CD4-positive, alpha-beta T cell treated with Interleukin-17A for 4 hours (primary cell): Measurements from ENCODE around the gene SPON1.
A peak's percentile ranks its signal among the peaks of the same experiment; 100 is the strongest.

Source experiments
- DNase-seq: peaks from one replicate; pipeline ENCODE4 v3.0.0-alpha.2; 2020; ENCODE audit warnings: mixed read lengths

The SPON1 gene

DNA sequence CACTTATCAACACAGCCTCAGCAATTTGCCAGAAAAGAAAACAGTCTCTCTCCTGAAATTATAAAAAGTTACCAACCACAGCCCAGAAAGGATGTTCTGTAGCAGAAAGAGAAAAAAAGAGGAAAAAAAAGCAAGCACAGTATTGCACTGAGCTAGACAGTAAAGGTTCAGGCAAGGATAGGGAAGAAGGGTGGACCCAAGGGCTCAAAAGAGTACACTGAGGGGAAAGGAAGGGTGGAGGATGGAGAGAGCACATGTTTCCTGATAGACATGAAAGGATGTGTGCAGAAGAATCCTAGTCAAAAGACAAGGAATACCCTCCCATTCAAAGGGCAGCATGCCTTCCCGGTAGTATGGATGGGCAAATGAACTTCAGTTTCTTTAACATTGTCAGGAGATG, 337.4 kb downstream of the SPON1 start:
- no peak for DNase-seq

- DNase-seq, result peak; percentile 52
Observed at GRCh38 chr11:14300661-14301304, 338.3 kb downstream of the SPON1 start.

- no peak for DNase-seq
Observed at GRCh38 chr11:14304601-14305000, 342.1 kb downstream of the SPON1 start.

GRCh38 chr11:14305649-14306048, 343.1 kb downstream of the SPON1 start:
- DNase-seq, result no peak

GRCh38 chr11:14306481-14306880, 344.0 kb downstream of the SPON1 start:
- DNase-seq, result no peak

- DNase-seq, result no peak
Observed at GRCh38 chr11:14308114-14308896, 345.8 kb downstream of the SPON1 start.

DNA sequence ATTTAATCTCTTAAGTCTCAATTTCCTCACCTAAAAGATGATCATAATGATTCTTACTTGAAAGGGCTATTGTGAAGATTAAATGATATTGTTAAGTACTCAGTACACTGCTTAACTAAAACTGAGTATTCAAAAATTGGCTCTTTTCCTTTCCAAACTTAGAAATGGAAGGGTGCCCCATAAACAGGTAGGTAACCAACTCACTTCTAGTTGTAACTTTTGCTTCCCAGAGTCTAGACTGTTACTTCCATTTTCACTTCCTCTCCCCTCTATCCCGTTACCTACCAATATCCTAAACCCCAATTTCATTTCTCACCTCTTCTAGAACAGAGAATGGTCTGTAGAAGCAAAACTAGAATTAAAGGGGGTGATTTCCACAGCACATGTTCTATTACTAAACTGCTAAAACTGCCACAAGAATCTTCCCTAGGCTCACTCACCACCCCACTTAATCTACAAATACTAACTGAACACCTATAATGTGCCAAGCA, 346.4 kb downstream of the SPON1 start:
- no peak for DNase-seq

DNA sequence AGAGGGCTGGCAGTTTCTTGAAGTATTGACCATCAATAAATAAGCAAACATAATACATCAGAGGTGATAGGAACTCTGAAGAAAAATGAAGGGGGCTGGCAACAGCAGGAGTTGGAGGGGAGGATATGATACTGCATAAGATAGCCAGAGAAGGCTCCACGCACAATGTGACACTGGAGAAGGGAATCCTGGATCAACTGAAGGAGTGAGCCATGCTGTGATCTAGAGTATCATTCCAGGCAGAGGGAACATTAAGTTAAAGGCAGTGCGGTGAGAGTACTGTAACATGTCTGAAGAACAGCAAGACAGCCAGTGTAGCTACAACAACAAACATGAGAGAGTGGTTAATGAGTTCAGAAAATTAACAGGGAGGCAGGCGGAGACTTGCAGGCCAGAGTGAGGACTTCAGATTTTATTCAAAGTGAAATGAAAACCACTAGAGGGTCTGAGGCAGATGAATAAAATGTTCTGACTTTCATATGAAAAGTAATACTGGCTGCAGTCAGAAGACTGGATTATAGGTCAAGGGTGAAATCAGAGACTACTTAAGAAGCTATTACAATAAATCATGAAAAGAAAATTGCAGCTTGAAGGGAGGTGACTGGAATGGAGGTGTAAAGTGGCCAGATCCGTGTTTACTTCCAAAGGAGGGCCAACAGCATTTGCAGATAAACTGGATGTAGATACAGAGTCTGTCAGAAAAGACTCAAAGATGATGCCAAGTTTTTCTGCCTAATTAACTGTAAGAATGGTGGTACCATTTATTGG, 347.1 kb downstream of the SPON1 start:
- no peak for DNase-seq

DNA sequence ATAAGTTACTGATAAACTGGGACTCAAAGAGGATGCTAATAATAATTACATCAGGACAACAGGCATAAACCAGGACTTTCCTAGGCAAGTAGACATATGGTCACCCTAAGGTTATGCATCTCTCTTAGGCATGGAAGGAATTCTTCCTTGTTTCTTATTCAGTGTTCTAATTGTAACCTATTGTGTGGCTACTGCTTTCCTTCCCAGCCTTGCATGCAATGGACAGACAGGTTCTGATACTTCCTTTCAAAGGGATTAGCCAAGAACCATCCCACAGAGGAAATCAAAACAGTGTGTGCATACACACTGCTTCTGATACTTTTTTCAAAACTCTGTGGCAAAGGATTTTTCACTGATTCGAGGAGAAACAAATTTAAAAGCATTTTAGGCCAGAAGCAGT, 348.2 kb downstream of the SPON1 start:
- DNase-seq, result no peak

DNA sequence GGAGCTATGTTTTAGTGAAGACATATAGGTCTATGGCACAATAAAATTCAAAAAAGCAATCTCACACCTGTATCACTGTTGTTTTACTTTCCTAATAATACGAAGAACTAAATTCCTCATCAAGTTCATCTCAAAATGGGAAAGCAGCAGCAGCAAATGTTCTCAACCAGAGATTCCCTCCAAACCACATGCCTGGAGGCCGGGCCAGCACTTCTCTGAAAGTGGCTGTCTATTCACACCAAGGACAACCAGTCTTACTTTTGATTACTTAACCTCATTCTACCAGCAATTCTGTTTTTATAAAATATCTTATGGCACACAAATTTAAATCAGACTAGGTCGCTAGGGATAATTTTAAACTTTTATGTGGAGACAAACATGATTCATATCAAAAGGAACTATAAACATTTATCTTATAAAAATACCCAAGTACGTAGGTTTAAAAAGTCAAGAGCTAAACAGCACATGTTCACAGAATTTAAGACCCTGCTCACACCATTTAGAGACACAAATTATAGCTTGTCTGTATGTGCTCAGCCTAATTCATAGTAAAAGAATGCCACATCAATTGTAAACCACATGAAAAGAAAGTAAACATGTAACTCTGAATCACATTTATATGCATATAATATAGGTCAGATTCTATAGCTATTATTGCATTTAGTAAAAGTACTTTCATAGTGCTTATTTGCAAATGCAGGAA, 350.4 kb downstream of the SPON1 start:
- no peak for DNase-seq

- no peak for DNase-seq
Observed at GRCh38 chr11:14314127-14314526, 351.6 kb downstream of the SPON1 start.

DNA sequence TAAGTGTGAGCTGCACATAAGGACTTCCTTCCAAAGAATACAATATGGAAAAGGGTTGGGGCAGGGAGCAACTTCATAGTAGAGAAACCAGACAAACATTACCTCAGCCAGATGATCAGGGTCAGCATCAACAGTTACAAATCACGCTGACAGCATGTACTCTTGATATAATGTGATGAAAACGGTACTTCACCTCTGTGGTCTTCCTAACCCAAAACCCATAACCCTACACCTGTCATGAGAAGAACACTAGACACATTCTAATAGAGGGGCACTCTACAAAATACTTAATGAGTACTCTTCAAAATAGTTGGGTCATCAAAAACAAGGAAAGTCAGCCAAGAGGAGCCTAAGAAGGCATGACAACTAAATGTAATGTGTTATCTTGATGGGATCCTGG, 352.6 kb downstream of the SPON1 start:
- DNase-seq, result no peak
